ENCODE data around the gene EPHA2. TPM values are rescaled to one million over a fixed set of nuclear protein-coding genes. Genes with fewer than 3 reads are reported as not detected.

Gene EPHA2
- total and polyA plus RNA-seq, 2 donors (not counting 3 experiments of a cell fraction or from before 2014, with no cell fraction given): 141 to 147 TPM

- no TSS peak for BruUV-seq (replicated peaks)
- H3K9me1 ChIP-seq (replicated peaks; ENCODE audit: control insufficient read depth, extremely low read depth, insufficient read depth, low read length): no peaks in the 10 kb centered on the region
- H3K27me3 ChIP-seq (ENCODE audit: control insufficient read depth in 2 of 2, insufficient read depth in 2 of 2, low read length in 2 of 2): no peaks in the 10 kb centered on the region
- H3K4me2 ChIP-seq (ENCODE audit: insufficient read depth, low read length): peak overlapping the region; percentile 52
- peak overlapping the region; percentile 64 for H3K9ac ChIP-seq (replicated peaks; ENCODE audit: extremely low read depth, insufficient read depth, low read length)
- ChIA-PET POLR2A (interaction anchor here (0.6 to 0.7 kb wide), 2 partner anchors 27 to 38 kb away, joined by 3 read pairs; no protein-coding TSS in a partner anchor), CTCF (interaction anchor here (0.7 to 1.4 kb wide), 6 partner anchors 11 to 97 kb away, joined by 3 to 7 read pairs (median 4); no protein-coding TSS in a partner anchor)
- H3K27ac ChIP-seq (ENCODE audit: insufficient read depth, low read depth, low read length): peak overlapping the region; percentile 84
- peak overlapping the region; percentile 75 for H2AFZ ChIP-seq (ENCODE audit: low read depth, low read length)
- DNase-seq (ENCODE audit: low read depth, low spot score) (peak; percentile 87), FAIRE-seq (peak; percentile 95)
- dilution Hi-C loops (cut with MboI; ENCODE audit: extremely low pct_ligation_motif_present, low sequenced_read_pairs) (no loop called here), intact Hi-C loops (cut with micrococcal nuclease) (no loop called here)
- no peaks in the 10 kb centered on the region for H4K20me1 ChIP-seq (replicated peaks; ENCODE audit: control insufficient read depth, extremely low read depth, insufficient read depth, low read length)
- peaks cover under 1% of the 10 kb centered on the region for H3K79me2 ChIP-seq (ENCODE audit: control insufficient read depth, insufficient read depth, low read length)
- peaks cover 43% of the 10 kb centered on the region for H3K4me1 ChIP-seq (ENCODE audit: control insufficient read depth, extremely low read depth, insufficient read depth, low read length)
- no peaks in the 10 kb centered on the region for H3K36me3 ChIP-seq (ENCODE audit: control insufficient read depth in 2 of 2, extremely low read depth in 1 of 2, insufficient read depth in 2 of 2, low read length in 2 of 2)
- no peaks in the 10 kb centered on the region for H3K9me3 ChIP-seq (replicated peaks; ENCODE audit: control insufficient read depth, insufficient read depth, low read length)
- H3K4me3 ChIP-seq (replicated peaks in 1 of 3; ENCODE audit: insufficient read depth in 1 of 3, low read depth in 1 of 3, low read length in 3 of 3): no peak overlapping the region
- no peak for TF ChIP-seq EZH2 (IDR thresholded peaks at IDR 0.05; ENCODE audit: borderline replicate concordance, low read depth, low read length, severe bottlenecking)
- no peak for TF ChIP-seq CTCF (IDR thresholded peaks at IDR 0.05; ENCODE audit: extremely low read depth in 1 of 2, insufficient read depth in 1 of 2, low read depth in 1 of 2, low read length in 2 of 2)
- TF ChIP-seq POLR2A (IDR thresholded peaks at IDR 0.05; ENCODE audit: low read depth, low read length): peak; percentile 16
- TF ChIP-seq FOS (IDR thresholded peaks at IDR 0.05; ENCODE audit: borderline replicate concordance, insufficient read depth, low read length): peak; percentile 38
- TF ChIP-seq POLR2AphosphoS5 (IDR thresholded peaks at IDR 0.05; ENCODE audit: insufficient read depth, low read depth, low read length): peak; percentile 51
- peak; percentile 14 for TF ChIP-seq GATA2 (IDR thresholded peaks at IDR 0.05; ENCODE audit: insufficient read depth, insufficient read length, low read depth, low read length)
- TF ChIP-seq MAX (IDR thresholded peaks at IDR 0.05; ENCODE audit: insufficient read depth, insufficient read length): no peak
- TF ChIP-seq MYC (IDR thresholded peaks at IDR 0.05; ENCODE audit: low read depth, low read length): no peak
- no peak for TF ChIP-seq JUN (IDR thresholded peaks at IDR 0.05; ENCODE audit: borderline replicate concordance, insufficient read depth, insufficient read length, low read depth)
These were observed 20.0 kb upstream of the EPHA2 start for GRCh38 chr1:16175610-16176553.

Data from endothelial cell of umbilical vein (primary cell).